T-helper 2 cell treated with Interferon-gamma antibody and Interleukin-4, amounts not matched to agents 5 μg/mL and 100 μg/mL, for 36 hours (primary cell): Measurements from ENCODE around the gene TRPM3.

Experiments used
- DNase-seq: peaks from one replicate; pipeline ENCODE4 v3.0.0; 2021; ENCODE audit warnings: low spot score
- H3K27ac Mint-ChIP-seq: one replicate; pipeline ENCODE4 v1.8.0; 2021; ENCODE audit warnings: mild to moderate bottlenecking, mixed read lengths
- H3K27me3 Mint-ChIP-seq: one replicate; pipeline ENCODE4 v1.8.0; 2021; ENCODE audit warnings: low read depth, mixed read lengths
- H3K36me3 Mint-ChIP-seq: one replicate; pipeline ENCODE4 v1.8.0; 2021; ENCODE audit warnings: low read depth, mixed read lengths
- H3K4me1 Mint-ChIP-seq: one replicate; pipeline ENCODE4 v1.8.0; 2021; ENCODE audit warnings: low read depth, mixed read lengths
- H3K4me3 Mint-ChIP-seq: one replicate; pipeline ENCODE4 v1.8.0; 2022; ENCODE audit warnings: mild to moderate bottlenecking, moderate library complexity, mixed read lengths
- H3K9me3 Mint-ChIP-seq: one replicate; pipeline ENCODE4 v1.8.0; 2021; ENCODE audit warnings: mixed read lengths

Gene TRPM3

GRCh38 chr9:70564468-70565335 lies 556.7 kb downstream of the TRPM3 start:
- Mint-ChIP-seq H3K4me1 (peaks cover 55% of the 10 kb centered on the region), H3K27me3 (no peaks in the 10 kb centered on the region)

GRCh38 chr9:70563431-70564204 lies 557.8 kb downstream of the TRPM3 start:
- peak; percentile 74 for DNase-seq
- Mint-ChIP-seq H3K9me3 (peaks cover 4% of the 10 kb centered on the region), H3K27ac (peak overlapping the region; percentile 97), H3K4me1 (peaks cover 61% of the 10 kb centered on the region), H3K36me3 (peaks cover 5% of the 10 kb centered on the region), H3K4me3 (peak overlapping the region; percentile 75), H3K27me3 (no peaks in the 10 kb centered on the region)

More at GRCh38 chr9:70564468-70565335, 556.7 kb downstream of the TRPM3 start:
- peaks cover 4% of the 10 kb centered on the region for H3K9me3 Mint-ChIP-seq
- peak overlapping the region; percentile 75 for H3K4me3 Mint-ChIP-seq
- H3K36me3 Mint-ChIP-seq, result peaks cover 5% of the 10 kb centered on the region
- DNase-seq, result no peak
- peak overlapping the region; percentile 97 for H3K27ac Mint-ChIP-seq

GRCh38 chr9:70563010-70563409 lies 558.4 kb downstream of the TRPM3 start:
- H3K9me3 Mint-ChIP-seq, result peaks cover 4% of the 10 kb centered on the region

GRCh38 chr9:70561786-70562395 lies 559.5 kb downstream of the TRPM3 start:
- H3K4me3 Mint-ChIP-seq, result no peak overlapping the region
- no peaks in the 10 kb centered on the region for H3K27me3 Mint-ChIP-seq
- H3K27ac Mint-ChIP-seq, result no peak overlapping the region
- DNase-seq, result no peak
- peaks cover 57% of the 10 kb centered on the region for H3K4me1 Mint-ChIP-seq
- H3K9me3 Mint-ChIP-seq, result peaks cover 4% of the 10 kb centered on the region
- peaks cover 5% of the 10 kb centered on the region for H3K36me3 Mint-ChIP-seq

More at GRCh38 chr9:70563010-70563409, 558.4 kb downstream of the TRPM3 start:
- no peak for DNase-seq
- Mint-ChIP-seq H3K27ac (peak overlapping the region; percentile 97), H3K4me1 (peaks cover 61% of the 10 kb centered on the region), H3K36me3 (peaks cover 5% of the 10 kb centered on the region), H3K4me3 (peak overlapping the region; percentile 75), H3K27me3 (no peaks in the 10 kb centered on the region)

- H3K4me1 Mint-ChIP-seq, result peaks cover 49% of the 10 kb centered on the region
- peaks cover 5% of the 10 kb centered on the region for H3K36me3 Mint-ChIP-seq
- H3K27ac Mint-ChIP-seq, result no peak overlapping the region
- no peak overlapping the region for H3K4me3 Mint-ChIP-seq
- H3K9me3 Mint-ChIP-seq, result peaks cover 4% of the 10 kb centered on the region
- no peaks in the 10 kb centered on the region for H3K27me3 Mint-ChIP-seq
- DNase-seq, result no peak
Observed at GRCh38 chr9:70561111-70561510, 560.3 kb downstream of the TRPM3 start.

- no peak for DNase-seq
- Mint-ChIP-seq H3K27ac (no peak overlapping the region), H3K9me3 (peaks cover 4% of the 10 kb centered on the region), H3K36me3 (peaks cover 5% of the 10 kb centered on the region), H3K27me3 (no peaks in the 10 kb centered on the region), H3K4me1 (peaks cover 38% of the 10 kb centered on the region), H3K4me3 (no peak overlapping the region)
Observed at GRCh38 chr9:70559102-70559501, 562.3 kb downstream of the TRPM3 start.

- DNase-seq, result no peak
- H3K9me3 Mint-ChIP-seq, result peaks cover 4% of the 10 kb centered on the region
- H3K27me3 Mint-ChIP-seq, result no peaks in the 10 kb centered on the region
- H3K27ac Mint-ChIP-seq, result no peak overlapping the region
- H3K4me3 Mint-ChIP-seq, result no peak overlapping the region
- H3K4me1 Mint-ChIP-seq, result peaks cover 26% of the 10 kb centered on the region
- H3K36me3 Mint-ChIP-seq, result peaks cover 3% of the 10 kb centered on the region
Observed at GRCh38 chr9:70557661-70558369, 563.6 kb downstream of the TRPM3 start.

- Mint-ChIP-seq H3K9me3 (peaks cover 4% of the 10 kb centered on the region), H3K27me3 (no peaks in the 10 kb centered on the region), H3K36me3 (peaks cover 1% of the 10 kb centered on the region), H3K27ac (no peak overlapping the region), H3K4me3 (no peak overlapping the region), H3K4me1 (peaks cover 20% of the 10 kb centered on the region)
- no peak for DNase-seq
Observed at GRCh38 chr9:70556771-70557170, 564.6 kb downstream of the TRPM3 start.

GRCh38 chr9:70554881-70555280 lies 566.5 kb downstream of the TRPM3 start:
- Mint-ChIP-seq H3K27ac (no peak overlapping the region), H3K27me3 (no peaks in the 10 kb centered on the region), H3K4me3 (no peak overlapping the region), H3K36me3 (no peaks in the 10 kb centered on the region), H3K9me3 (peaks cover 2% of the 10 kb centered on the region), H3K4me1 (peaks cover 16% of the 10 kb centered on the region)
- DNase-seq, result no peak

GRCh38 chr9:70553707-70554673 lies 567.4 kb downstream of the TRPM3 start:
- no peak overlapping the region for H3K27ac Mint-ChIP-seq
- H3K36me3 Mint-ChIP-seq, result no peaks in the 10 kb centered on the region
- no peak overlapping the region for H3K4me3 Mint-ChIP-seq
- no peaks in the 10 kb centered on the region for H3K9me3 Mint-ChIP-seq
- peaks cover 10% of the 10 kb centered on the region for H3K4me1 Mint-ChIP-seq
- DNase-seq, result no peak
- no peaks in the 10 kb centered on the region for H3K27me3 Mint-ChIP-seq

- no peaks in the 10 kb centered on the region for H3K36me3 Mint-ChIP-seq
- peaks cover 9% of the 10 kb centered on the region for H3K4me1 Mint-ChIP-seq
- no peak for DNase-seq
- no peak overlapping the region for H3K27ac Mint-ChIP-seq
- H3K4me3 Mint-ChIP-seq, result no peak overlapping the region
- H3K9me3 Mint-ChIP-seq, result no peaks in the 10 kb centered on the region
- H3K27me3 Mint-ChIP-seq, result no peaks in the 10 kb centered on the region
Observed at GRCh38 chr9:70552561-70552960, 568.9 kb downstream of the TRPM3 start.

GRCh38 chr9:70551801-70552200 lies 569.6 kb downstream of the TRPM3 start:
- Mint-ChIP-seq H3K4me1 (peaks cover 9% of the 10 kb centered on the region), H3K36me3 (no peaks in the 10 kb centered on the region), H3K27ac (no peak overlapping the region), H3K27me3 (no peaks in the 10 kb centered on the region), H3K4me3 (no peak overlapping the region), H3K9me3 (no peaks in the 10 kb centered on the region)
- no peak for DNase-seq
